Daoy (cell line): ENCODE measurements around the gene ERLIN1. TPM values are rescaled to one million over a fixed set of nuclear protein-coding genes. Genes with fewer than 3 reads are reported as not detected.
A peak's percentile ranks its signal among the peaks of the same experiment; 100 is the strongest.

Experiments
- DNase-seq: peaks from one replicate; pipeline ENCODE4 v3.0.0-alpha.2; 2015; ENCODE audit warnings: low read depth
- total RNA-seq: library from RNA; depleted of rRNA; stranded (reverse); fragments of >200 nt; shearing (Covaris generic); gene quantifications from 2 replicates; pipeline ENCODE4 v1.2.3, GENCODE V29; 2014

The ERLIN1 gene
- total RNA-seq, 1 experiment from 2014 or later: 24.5 TPM

DNA sequence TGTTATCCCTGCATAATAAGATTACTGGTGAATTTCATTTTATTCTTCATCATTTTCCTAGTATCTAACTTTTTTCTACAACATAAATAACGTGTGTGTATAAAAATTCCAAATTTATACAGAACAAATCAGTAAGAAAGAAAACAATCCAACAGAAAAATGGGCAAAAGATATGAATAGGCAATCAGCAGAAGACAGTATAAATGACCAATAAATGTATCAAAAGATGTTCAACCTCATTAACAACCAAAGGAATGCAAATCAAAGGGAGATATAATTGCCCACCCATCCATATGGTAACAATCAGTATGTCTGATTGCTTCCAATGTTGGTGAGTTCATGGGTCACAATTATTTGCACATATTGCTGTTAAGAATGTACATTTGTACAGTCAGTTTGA lies 13.5 kb downstream of the ERLIN1 start:
- no peak for DNase-seq

DNA sequence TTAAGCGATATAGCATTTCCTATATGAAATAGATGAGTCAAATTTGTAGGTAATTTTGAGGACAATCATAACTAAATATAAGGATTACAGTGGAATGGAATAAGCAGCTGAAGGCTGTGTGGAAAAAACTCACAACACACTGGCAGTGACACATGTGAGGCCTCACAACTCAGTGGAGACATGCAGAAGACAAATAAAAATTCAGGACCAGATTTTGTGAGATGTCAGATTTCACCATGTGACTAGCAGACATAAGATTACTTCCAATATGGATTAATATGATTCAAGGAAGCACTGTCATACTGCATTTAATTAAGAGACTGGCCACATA lies 17.6 kb downstream of the ERLIN1 start:
- no peak for DNase-seq

DNA sequence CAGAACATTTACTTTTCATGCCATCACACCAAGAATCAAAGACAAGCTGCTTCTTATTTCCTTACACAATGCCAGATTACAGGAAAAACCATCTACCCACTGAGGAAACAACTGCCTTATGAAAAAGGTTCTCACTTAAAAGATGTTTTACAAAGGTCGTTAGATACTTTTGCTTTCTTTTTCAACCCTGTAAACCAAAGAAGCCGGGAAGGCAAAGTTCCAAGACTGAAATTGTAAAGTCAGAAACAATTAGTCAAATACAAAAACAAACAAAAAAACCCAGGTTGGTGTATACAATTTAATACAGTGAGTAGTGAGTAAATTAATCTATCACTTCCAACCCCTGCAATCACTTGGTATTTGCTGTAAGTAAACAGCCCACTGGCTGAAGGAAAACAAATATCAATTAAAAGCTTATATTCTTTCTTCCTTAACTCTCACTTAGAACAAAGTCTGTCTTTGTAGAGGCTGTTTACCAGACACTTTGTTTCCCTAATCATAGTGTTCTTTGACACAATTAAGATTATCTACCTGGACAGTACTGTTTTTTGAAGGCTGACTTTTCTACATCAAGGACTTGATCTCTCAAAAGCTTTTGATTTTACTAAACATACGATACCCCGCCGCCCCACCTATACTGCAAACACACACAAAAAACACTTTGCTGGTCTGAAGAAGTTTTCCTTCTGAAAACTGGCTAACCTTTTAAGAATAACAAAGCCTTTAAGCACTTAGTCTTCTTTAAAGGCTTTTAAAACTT lies 18.1 kb downstream of the ERLIN1 start:
- DNase-seq: no peak

DNA sequence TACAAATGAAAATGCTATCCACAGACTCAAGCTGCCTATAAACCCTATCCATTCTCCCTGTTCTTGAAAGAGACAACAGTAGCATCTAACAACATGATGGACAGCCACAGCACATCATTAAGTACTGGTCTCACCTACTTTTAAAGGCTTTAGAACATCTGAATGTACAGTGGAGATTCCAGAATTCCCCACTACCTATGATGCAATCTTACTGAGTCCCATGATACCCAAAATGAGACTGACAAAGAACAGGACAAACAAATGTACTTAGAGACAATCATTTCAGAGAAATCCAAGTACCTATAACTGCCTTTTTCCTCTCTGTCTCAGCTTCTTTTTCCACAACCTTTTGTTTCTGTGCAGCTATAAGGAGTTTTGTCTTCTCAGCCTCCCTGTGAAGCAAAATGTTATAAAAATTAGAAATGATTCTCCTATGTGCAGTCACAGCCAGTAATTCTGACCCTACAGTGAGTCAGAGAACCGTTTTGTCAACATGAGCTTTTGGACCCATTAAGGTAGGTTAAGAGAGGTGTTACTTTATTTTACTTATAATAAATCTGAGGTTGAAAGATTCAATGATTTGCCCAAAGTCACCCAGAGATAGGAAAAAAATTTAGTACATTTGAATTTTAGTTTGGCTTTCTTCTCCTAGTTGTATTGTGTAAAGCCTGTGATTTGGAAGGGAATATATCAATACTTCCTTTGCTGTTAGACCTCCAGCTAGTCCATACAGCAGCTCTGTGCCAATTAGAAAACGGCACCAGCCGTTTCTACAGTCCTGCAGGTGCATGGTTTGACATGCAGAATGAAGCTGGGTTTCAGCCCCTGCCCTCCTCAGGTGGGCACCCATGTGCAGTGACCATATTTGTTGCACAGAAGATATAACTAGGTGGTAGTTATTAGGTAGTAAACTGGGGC lies 21.9 kb downstream of the ERLIN1 start:
- no peak for DNase-seq

DNA sequence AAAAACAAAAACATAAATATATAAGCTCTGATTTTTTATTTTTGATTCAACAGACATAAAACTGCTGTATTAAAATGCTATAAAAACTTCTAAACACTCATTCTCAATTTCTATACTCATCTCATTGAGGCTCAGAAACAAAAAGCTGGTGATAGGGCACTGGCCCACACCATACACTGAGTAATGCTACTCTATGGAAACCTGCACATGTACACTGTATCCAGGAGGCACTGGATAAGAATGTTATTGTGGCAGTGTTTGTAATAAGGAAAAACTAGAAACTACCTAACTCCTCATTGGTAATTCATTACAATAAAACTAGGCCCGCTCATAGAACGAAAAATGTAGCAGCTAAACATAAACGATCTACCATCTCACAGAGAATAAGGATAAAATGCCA lies 23.1 kb downstream of the ERLIN1 start:
- no peak for DNase-seq

DNA sequence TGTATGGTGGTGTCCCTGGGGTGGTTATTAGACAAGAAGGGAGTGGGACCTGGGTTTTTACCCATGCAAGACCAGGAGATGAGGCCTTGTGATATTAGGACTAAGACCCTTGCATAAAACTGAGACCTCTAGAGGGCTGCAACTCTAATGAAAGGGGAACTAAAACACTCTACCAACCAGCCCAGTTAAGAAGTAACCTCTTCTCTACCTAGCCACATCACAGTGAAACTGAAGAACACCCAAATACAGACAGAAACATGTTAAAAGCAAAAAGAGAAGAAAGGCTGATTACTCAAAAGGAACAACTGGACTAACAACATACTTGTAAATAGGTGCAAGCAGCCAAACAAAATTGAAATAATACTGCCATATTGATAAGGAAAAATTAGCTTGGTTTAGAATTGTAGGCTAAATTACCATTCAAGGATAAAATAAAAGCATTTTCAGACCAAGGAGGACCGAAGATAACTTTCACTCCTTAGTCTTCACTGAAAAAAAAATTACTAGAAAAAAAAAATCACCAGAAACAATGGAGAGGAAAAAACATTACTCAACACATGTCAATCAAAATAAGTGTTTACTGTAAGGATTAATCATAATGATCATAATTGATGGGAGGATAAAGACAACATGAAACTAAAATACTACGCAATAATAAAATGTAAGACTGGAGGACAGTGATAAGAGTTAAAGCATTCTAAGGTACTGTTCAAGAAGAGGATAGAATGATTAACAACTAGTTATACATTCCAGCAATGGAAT lies 27.6 kb downstream of the ERLIN1 start:
- no peak for DNase-seq

DNA sequence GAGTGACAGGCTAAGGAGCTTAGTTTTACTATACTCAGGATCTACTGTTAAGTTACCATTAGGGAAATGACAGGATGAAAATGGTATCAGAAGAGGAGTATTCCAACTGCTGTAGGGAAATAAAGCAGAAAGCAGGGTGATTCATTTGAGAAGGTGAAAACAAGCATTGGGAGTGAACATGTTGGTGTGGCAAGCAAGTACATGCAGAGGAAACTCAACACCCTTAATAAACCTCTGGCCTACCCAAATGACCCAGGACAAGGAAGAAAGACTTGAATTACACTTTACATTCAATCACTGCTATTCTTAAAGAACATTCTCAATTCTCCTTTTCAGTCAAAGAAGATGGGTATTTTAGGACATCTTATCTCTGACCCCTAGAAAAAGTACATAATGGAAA lies 28.7 kb downstream of the ERLIN1 start:
- no peak for DNase-seq

DNA sequence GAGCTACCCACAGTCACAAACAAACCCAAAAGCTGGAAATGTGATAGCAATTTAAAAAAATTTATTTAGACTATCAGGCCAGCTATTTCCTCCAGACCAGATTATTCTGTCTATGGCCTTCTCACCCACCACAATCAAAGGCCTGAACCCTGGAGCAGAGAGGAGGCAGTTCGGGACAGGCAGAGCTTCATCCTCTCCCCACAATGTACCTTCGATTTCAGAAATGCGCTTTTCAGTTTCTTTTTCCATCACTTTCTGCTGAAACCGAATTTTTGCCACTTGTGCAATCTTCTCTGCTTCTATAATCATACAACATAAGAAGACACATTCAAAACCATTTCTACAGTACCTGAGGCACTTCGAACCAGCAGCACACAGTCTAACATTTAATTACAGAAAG lies 29.9 kb downstream of the ERLIN1 start:
- DNase-seq: no peak

DNA sequence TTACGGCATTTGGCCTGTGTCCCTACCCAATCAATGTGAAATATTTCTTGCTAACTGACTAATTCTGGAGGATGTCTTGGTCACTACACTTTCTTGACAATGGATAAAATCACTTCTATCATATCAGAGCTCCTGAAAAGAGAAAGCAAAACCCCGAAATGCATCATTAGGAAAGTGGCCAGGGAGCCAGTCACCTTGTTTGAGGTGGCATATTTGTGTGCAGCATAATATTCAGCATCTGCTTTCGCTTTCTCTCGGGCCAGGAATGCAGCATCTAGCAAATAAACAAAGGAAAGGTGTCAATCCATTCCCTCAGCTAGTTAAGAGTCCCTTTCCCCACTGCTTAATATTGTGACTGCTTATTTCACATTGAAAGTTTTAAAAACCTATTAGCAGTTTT lies 31.2 kb downstream of the ERLIN1 start:
- no peak for DNase-seq

DNA sequence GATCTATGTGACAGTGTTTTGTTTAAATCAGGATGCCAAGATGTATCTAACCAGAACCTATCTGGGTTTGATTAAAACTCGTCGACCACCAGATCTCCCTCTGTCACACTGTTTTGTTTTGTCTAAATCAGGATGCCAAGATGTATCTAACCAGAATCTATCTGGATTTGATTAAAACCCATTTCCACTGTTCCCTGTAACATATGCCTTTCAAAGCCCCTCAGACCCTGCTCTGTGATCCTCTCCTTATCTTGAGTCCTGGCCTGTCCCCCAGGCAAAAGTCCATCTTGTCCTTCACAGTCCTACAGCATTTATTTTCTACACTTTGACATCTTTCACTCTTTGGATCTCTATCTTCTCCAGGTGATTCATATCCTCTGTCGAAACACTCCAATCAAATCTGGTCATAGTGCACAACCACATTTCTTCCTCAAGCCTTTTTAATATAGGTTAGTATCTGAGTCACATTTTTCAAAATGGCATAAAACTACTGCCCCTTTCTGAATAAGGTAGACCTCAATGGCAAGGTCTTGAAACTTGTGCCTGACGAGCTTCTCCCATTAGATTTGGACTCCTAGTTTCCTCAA lies 32.5 kb downstream of the ERLIN1 start:
- no peak for DNase-seq

DNA sequence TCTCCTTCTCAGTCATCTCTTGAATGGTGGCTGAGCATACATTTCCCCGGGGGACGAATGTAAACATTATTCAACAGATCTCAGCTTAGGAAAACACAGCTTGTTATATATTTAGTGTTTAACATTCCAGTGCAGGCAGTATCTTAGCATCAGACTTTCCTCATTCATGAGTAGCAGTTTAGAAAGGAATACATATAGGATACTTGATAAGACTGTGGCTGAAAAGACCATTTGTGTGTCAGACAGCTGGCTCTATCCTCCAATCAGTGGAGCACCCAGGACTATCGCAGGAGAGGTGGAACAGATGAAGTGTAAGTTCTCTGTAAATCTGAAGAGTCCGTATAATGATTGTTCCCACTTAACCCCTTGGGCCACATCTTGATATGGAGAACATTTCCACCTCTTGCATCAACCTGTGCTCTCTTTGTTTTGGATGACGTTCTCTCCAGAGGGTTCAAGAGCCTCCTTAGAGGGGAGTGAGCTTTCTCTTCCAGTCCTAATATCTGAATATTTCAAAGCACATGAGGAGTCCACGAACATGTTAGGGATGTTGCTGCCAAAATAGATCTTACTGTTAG lies 34.0 kb downstream of the ERLIN1 start:
- DNase-seq: no peak

DNA sequence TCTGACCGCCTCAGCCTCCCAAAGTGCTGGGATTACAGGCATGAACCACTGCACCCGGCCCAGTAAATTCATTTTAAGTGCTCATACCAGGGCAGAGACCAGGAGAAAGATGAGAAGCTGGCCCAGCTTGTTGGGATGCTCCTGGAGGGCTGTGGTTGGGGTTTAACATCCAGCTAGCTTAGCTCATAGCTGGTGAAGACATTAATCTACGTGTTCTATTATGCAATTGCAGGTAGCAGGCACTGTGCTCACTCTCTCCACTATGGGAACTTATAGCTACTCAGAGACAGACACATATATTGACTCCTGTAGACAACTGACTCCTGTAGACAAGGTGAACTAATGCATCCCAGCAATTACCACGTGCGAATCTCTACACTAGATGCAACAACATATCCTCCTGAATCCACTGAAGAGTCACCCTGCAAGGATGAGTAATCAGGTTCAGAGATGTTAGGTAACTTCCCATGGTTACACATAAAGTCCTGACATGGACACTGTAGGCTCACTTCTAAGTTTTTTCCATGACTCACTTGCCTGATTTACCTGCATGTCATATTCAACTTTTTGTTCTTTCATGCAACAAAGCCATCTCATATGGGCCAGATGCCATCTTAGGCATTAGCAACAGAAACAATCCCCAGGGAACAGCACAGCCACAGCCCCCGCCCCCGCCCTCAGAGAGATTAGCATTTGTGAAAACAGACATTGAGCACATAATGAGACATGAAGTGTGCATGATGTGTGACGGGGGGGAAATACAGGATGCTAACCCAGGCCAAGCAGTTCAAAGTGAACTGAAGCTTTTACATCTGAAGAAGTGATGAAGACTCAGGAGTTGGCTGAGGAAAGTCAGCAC lies 37.2 kb downstream of the ERLIN1 start:
- peak; percentile 44 for DNase-seq

DNA sequence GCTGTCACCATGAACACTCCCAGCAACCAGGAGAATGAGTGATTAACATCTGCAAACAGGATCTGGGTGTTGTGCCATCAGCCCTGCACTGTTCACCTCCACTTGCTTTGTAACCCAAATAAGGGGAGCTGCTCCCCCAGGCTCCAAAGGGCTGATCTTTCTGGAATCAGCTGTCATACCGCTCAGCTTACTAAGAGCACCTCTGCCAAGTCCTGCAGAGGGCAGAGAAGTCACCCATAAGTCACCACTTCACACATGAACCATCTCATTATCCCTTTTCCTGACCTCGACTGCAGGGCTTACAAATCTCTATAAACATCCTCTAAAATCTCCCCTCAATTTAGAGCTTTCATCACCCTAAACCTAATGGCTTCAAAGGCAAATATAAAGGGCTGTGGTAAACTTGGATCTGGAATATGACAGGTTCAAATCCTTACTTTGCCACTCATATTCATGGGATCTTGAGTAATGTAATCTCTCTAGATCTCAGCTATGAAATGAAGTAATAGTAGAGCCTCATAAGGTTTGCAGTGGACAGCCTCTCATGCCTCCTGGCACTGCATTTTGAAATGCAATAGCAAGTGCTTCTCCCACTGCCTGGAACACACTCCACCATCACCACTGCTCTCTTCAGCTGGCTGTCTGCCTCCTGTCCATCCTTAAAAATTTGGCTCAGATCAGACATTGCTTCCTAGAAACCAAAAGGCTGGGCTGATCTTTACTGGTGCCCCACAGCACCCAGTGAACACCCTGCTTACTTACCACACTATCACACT lies 38.8 kb downstream of the ERLIN1 start:
- DNase-seq: no peak

DNA sequence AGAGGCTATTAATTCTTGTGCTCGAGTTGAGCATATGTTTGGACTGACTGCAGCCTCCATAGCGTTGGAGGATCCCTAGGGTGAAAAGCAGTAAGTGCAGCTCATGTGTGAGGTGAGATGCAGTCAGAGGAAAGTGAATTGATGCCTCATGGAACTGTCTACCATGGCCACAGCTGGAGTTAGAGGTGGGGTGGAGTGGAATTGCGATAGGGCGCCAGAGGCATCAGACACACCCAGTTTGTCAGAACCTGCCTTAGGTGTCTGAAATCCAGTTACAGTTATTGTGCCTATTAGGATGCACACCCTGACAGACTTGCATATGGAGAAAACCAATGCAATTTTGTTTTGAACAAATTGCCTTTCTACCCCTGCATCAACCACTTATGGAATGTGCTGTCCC lies 39.4 kb downstream of the ERLIN1 start:
- DNase-seq: no peak

DNA sequence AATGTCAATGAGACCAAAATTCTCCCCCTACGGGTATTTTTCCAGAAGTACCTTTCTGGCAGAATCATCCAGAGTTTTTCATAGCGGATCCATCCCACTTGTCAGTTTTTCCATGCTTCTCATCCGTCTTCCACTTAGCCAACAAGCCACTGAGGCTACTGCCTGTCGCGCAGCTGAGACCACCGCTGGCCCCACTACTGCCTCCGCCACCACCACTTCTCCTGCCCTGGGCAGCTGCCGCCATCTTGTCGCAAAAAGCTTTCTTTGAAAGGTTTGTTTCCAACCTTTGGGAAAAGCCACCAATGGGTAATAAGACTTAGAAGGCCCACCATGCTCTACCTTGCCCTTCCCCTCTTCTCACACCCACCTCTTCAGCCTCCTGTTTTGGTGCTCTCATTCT lies 42.1 kb downstream of the ERLIN1 start:
- DNase-seq: no peak

DNA sequence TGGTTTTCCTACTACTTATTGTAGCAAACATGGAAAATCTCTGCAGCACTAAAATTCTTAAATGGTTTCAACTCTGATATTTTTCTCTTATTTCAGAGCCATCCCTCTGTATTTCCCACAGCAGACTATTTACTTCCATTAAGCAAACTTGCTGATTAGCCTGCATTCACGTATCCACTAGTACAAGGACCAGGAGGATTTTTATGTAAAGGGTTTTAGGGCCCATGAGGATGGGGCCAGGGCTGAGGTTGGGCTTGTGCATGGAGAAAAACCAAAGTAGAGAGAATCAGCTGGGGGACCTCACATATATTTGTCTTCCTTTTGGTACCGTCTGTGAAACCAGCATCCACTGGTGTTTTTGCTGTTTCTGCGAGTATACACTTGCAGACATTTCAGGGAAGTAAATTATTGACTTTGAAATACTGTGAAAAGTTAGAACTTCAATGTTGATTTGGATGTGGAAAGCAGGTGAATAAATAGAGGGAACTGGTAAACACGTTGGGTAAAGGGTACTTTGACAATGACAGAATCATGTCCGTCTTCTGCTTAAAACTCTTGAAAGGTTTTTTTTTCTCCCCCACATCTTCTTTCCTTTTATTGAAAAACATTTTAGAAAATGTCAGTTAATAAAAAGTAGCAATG lies 44.3 kb downstream of the ERLIN1 start:
- DNase-seq: no peak

DNA sequence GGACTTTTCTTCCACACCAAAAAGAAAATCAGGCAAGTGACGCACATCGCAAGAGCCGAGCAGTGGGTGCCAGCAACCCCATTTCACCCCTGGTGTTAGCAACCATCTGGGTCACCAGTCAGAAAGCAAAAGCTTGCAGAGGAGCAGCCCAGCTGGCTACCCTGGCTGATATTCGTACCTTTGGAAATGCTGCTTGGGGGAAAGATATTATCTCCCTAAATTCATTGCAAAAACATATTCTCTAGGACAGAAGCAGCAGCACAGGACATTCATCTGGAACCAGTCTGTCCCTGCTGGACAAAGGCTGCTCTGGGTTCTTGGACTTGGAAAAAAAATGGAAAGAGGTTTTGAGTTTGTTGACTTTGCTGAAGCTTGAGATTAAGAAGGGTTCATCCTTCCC lies 45.8 kb downstream of the ERLIN1 start:
- DNase-seq: no peak

DNA sequence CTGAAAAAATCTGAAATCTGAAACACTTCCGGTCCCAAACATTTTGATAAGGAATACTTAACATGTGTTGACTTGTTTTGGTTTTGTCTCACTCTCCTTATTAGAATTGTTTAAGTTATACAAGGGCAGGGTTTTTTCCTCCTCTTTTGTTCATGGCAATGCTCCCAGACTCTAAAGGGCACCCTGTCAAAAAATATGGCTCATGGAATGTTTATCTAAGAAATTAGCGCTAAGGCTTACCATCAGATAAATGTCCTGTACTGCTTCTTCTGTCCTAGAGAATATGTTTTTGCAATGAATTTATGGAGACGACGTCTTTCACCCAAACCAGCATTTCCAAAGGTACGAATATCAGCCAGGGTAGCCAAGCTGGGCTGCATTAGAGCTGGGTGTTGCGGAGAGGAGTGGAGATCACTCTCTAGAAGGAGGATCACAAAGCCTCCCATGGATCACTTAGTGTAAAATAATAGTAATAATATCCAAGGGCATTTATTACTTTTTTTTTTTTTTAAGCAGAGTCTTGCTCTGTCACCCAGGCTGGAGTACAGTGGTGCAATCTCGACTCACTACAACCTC lies 46.8 kb downstream of the ERLIN1 start:
- DNase-seq: no peak

DNA sequence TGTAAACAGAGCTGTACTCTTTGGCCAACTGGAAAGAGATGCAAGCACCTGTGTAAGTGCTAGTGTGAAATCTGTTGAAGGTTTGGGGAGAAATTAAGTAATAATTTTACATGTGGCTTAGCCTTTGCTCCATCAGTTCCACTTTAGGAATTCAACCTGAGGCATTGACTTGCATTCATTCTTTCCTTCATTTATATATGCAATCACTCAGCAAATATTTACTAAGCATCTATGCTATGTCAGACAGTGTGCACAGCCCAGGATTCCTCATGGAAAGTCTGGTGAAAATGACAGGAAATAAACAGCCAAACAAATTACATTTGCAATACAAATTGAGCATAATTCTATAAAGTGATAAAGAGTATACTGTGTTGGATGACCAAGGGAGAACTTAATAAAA lies 50.3 kb downstream of the ERLIN1 start:
- no peak for DNase-seq
